IPS DF 6.9 (cell line): Measurements from ENCODE around the gene POLE.
A peak's percentile ranks its signal among the peaks of the same experiment; 100 is the strongest.

Experiments
- DNase-seq: peaks from one replicate; pipeline ENCODE4 v3.0.0-alpha.2; 2013; ENCODE audit warnings: low read depth, low spot score
- H3K27ac ChIP-seq: one replicate; pipeline ENCODE4 v1.5.1; 2013; ENCODE audit warnings: low read length, control low read depth
- H3K27me3 ChIP-seq: 2 replicates; pipeline ENCODE4 v1.6.1; 2013; ENCODE audit warnings: mild to moderate bottlenecking, low read length; ENCODE audit not compliant: control insufficient read depth, insufficient read depth
- H3K36me3 ChIP-seq: 2 replicates; pipeline ENCODE4 v1.6.1; 2013; ENCODE audit warnings: low read length; ENCODE audit not compliant: control insufficient read depth, insufficient read depth
- H3K4me1 ChIP-seq: 2 replicates; pipeline ENCODE4 v1.6.1; 2013; ENCODE audit warnings: low read length; ENCODE audit not compliant: control insufficient read depth, insufficient read depth
- H3K4me3 ChIP-seq: 2 replicates; pipeline ENCODE4 v1.5.1; 2013; ENCODE audit warnings: mild to moderate bottlenecking, low read length
- H3K9me3 ChIP-seq: 2 replicates; pipeline ENCODE4 v1.6.1; 2013; ENCODE audit warnings: low read length, inconsistent platforms; ENCODE audit not compliant: control insufficient read depth, insufficient read depth
- WGBS: extraction: QIAGEN DNeasy Blood & Tissue Kit; methylation state at CpG from one replicate; pipeline ENCODE4 v1.1.7; 2013; ENCODE audit warnings: mixed read lengths, missing lambda C conversion rate; ENCODE audit not compliant: insufficient read length, insufficient coverage; 5-methylcytosine and 5-hydroxymethylcytosine counted together

Gene POLE

DNA sequence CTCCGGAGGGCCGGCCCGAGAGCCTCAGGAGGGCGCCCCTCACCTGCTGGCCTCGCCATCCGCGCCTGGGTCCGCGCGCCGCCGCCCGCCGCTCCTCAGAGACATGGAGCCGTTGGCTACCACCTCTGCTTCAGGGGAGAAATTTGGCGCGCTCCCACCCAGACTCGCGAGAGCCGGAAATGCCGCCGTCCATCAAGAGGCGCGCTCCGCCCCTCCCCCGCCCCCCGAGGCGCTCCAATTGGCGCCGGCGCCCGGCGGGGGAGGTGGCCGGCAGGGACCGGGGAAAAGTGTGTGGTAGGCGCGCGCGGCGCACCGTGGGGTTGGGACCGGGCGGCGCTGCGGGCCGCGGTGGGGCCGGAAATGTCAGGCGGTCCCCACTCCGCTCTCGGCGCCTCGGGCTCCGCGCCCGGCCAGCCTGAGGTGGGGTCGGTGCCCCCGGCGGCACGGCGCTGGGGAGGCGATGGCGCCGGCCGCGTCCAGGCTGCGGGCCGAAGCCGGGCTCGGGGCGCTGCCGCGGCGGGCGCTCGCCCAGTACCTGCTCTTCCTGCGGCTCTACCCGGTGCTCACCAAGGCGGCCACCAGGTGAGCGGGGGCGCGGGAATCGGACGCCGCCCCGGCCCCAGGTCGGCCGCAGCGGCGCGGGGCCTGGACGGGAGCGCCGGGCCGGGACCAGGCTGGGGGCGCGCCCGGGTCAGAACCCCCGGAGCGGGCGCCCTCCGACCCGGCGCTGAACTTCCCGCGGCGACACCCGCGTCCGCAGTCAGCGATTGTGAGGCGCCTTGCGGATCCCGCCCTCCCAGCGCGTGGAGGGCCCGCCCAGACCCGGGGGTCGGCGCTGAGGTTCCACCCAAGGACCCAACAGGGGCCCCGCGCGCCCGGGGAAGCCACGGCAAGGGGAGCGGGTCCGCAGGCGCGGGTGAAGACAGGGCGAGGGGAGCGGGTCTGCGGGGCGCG, at the start of gene POLE, which contains the start of gene PXMP2:
TSS of gene POLE (minus strand) at position 132 of the 954 bp plus-strand sequence. CDS start at position 105, 27 bp downstream.
TSS of gene PXMP2 (plus strand) at position 377 of the 954 bp plus-strand sequence. CDS start at position 461, 84 bp downstream.
- Histone ChIP-seq H3K27ac (no peak within 1 kb of the TSS), H3K4me3 (peak within 1 kb of the TSS; percentile 96), H3K36me3 (no peaks in the 10 kb centered on the region), H3K9me3 (no peaks in the 10 kb centered on the region), H3K4me1 (0 out of 2 replicates have a peak, but pooled peaks cover 1% of the 10 kb centered on the region), H3K27me3 (peaks cover 4% of the 10 kb centered on the region; the same call in 1 of the 2 replicates)
- WGBS: no CpG with 5 or more reads among the region's 134 CpGs
- DNase-seq: peak; percentile 71

DNA sequence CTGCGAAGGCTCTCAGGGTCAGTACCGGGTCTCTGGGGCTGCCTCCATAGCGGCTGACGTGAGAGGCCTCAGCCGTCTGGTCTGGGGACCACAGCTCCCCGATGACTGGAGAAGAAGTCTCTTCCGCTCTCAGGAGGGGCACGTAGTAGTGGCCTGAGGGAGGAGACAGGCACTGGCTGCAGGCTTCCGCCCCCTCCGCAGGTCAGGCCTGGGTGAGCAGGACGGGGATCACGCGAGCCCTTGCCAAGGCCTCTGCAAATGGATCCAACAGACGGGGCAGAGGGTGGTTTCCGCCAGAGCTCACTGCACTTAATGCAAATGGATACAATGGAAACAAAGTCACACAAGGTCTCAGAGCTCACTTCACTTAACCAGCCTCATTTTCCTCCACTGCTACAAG, 49.8 kb upstream of the POLE start:
- Histone ChIP-seq H3K27ac (no peak overlapping the region), H3K36me3 (peaks cover 50% of the 10 kb centered on the region), H3K27me3 (no peaks in the 10 kb centered on the region), H3K4me1 (no peaks in the 10 kb centered on the region), H3K9me3 (no peaks in the 10 kb centered on the region), H3K4me3 (no peak overlapping the region)
- no CpG with 5 or more reads among the region's 15 CpGs for WGBS
- no peak for DNase-seq

DNA sequence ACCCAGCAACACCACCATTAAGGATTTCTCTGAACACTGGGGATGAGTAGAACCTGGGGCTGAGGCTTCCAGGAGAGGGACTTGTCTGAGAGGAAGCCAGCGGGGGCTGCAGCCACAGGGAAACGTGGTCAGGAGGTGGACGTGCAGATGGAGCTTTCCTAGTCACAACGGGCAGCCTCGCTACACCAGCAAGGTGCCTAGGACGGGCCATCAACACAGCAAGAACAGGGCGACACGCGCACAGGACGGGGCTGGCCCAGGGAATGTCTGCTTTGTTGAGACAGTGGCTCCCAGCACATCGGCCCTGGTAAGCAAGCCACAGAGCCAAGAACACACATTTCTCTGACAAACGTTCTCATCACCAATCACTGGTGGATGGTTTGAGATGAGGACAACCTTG, 49.2 kb upstream of the POLE start:
- Histone ChIP-seq H3K27me3 (no peaks in the 10 kb centered on the region), H3K27ac (no peak overlapping the region), H3K9me3 (no peaks in the 10 kb centered on the region), H3K36me3 (peaks cover 54% of the 10 kb centered on the region), H3K4me1 (no peaks in the 10 kb centered on the region), H3K4me3 (no peak overlapping the region)
- DNase-seq: no peak
- no CpG with 5 or more reads among the region's 12 CpGs for WGBS

GRCh38 chr12:132735496-132735895, 48.4 kb upstream of the POLE start:
- no peak for DNase-seq
- Histone ChIP-seq H3K4me3 (no peak overlapping the region), H3K27me3 (no peaks in the 10 kb centered on the region), H3K27ac (no peak overlapping the region), H3K4me1 (no peaks in the 10 kb centered on the region), H3K36me3 (peaks cover 56% of the 10 kb centered on the region), H3K9me3 (no peaks in the 10 kb centered on the region)
- WGBS: no CpG with 5 or more reads among the region's 20 CpGs

- Histone ChIP-seq H3K27me3 (no peaks in the 10 kb centered on the region), H3K4me3 (no peak overlapping the region), H3K4me1 (no peaks in the 10 kb centered on the region), H3K9me3 (no peaks in the 10 kb centered on the region), H3K36me3 (peaks cover 54% of the 10 kb centered on the region), H3K27ac (no peak overlapping the region)
- no CpG with 5 or more reads among the region's 10 CpGs for WGBS
- DNase-seq: no peak
These were observed 47.1 kb upstream of the POLE start for GRCh38 chr12:132734206-132734605.

GRCh38 chr12:132731574-132731973, 44.4 kb upstream of the POLE start:
- no CpG with 5 or more reads among the region's 17 CpGs for WGBS
- Histone ChIP-seq H3K27me3 (no peaks in the 10 kb centered on the region), H3K27ac (no peak overlapping the region), H3K9me3 (no peaks in the 10 kb centered on the region), H3K4me1 (no peaks in the 10 kb centered on the region), H3K36me3 (peaks cover 65% of the 10 kb centered on the region), H3K4me3 (no peak overlapping the region)
- DNase-seq: no peak

DNA sequence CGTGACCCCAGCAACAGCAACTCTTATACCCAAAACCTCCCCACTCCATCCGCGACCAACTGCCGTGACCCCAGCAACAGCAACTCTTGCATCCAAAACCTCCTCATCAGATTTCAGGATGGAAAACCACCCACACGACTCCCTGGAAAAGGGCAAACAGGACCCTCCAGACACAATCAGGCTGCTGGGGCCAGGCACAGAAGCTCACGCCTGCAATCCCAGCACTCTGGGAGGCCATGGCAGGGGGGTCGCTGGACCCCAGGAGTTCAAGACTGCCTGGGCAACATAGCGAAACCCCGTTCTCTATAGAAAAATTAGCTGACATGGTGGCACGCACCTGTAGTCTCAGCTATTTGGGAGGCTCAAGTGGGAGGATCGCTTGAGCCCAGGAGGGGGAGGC, 43.2 kb upstream of the POLE start:
- no CpG with 5 or more reads among the region's 11 CpGs for WGBS

GRCh38 chr12:132729541-132730320, 42.6 kb upstream of the POLE start:
- DNase-seq: no peak
- H3K36me3 ChIP-seq: peaks cover 64% of the 10 kb centered on the region

More for the DNA sequence above, 43.2 kb upstream of the POLE start:
- Histone ChIP-seq H3K4me1 (no peaks in the 10 kb centered on the region), H3K27ac (no peak overlapping the region), H3K9me3 (no peaks in the 10 kb centered on the region), H3K27me3 (no peaks in the 10 kb centered on the region), H3K36me3 (peaks cover 65% of the 10 kb centered on the region), H3K4me3 (no peak overlapping the region)
- DNase-seq: no peak

DNA sequence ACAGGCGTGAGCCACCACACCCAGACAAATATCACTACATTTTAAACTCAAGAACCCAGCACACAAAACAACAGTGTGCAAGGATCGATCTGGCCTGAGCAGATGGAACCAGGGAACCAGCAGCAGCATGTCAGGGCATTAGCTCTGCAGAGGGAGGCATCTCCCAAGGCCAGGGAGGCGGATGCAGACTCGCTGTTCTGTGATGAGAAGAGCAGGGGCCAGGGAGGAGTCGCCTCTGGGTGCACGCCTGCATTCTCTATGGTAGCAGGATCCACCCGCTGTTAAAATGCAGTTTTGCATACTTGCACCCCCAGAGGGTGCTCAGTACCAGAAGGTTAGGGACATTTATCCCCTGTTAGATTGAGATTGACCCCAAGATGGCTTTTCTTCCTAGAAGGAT, 41.4 kb upstream of the POLE start:
- H3K27me3 ChIP-seq: no peaks in the 10 kb centered on the region
- no peak overlapping the region for H3K4me3 ChIP-seq
- no peaks in the 10 kb centered on the region for H3K4me1 ChIP-seq
- no CpG with 5 or more reads among the region's 7 CpGs for WGBS
- no peak for DNase-seq
- peaks cover 68% of the 10 kb centered on the region for H3K36me3 ChIP-seq
- no peak overlapping the region for H3K27ac ChIP-seq
- H3K9me3 ChIP-seq: no peaks in the 10 kb centered on the region

More at GRCh38 chr12:132729541-132730320, 42.6 kb upstream of the POLE start:
- Histone ChIP-seq H3K4me3 (no peak overlapping the region), H3K27ac (no peak overlapping the region), H3K27me3 (no peaks in the 10 kb centered on the region), H3K4me1 (no peaks in the 10 kb centered on the region), H3K9me3 (no peaks in the 10 kb centered on the region)
- no CpG with 5 or more reads among the region's 24 CpGs for WGBS

DNA sequence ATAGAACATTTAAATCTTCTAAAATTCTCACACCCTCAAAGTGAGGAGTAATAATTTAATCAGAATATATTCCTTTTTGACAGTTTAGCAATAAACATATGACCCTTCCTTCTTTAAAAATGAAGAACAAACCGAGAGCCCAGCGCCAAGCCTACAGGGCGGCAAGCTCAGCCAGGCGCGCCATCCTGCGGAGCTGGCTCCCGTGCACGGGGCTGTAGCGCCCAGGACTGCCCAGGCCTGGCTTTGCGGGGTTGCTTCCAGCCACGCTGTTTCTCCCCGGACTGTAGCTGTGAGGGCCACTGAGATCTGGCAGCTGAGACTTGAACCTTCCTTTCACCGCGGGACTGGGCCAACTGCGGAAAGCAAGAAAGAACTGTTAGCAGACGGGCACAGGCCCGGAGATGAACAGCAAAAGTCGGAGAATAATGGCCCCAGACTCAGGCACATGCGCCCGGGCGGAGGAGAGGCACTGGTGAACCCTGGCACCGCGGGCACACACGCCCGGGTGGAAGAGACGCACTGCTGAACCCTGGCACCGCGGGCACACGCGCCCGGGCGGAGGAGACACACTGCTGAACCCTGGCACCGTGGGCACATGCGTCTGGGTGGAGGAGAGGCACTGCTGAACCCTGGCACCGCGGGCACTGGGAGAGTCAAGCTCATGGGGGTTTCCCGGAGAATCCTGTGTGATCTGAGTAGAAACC, 40.1 kb upstream of the POLE start:
- H3K27ac ChIP-seq: no peak overlapping the region
- H3K27me3 ChIP-seq: no peaks in the 10 kb centered on the region
- no CpG with 5 or more reads among the region's 37 CpGs for WGBS
- no peaks in the 10 kb centered on the region for H3K4me1 ChIP-seq
- H3K36me3 ChIP-seq: peaks cover 62% of the 10 kb centered on the region
- H3K9me3 ChIP-seq: no peaks in the 10 kb centered on the region
- DNase-seq: no peak
- H3K4me3 ChIP-seq: no peak overlapping the region
